ENCODE measurements around the gene PIGR.

Gene PIGR

DNA sequence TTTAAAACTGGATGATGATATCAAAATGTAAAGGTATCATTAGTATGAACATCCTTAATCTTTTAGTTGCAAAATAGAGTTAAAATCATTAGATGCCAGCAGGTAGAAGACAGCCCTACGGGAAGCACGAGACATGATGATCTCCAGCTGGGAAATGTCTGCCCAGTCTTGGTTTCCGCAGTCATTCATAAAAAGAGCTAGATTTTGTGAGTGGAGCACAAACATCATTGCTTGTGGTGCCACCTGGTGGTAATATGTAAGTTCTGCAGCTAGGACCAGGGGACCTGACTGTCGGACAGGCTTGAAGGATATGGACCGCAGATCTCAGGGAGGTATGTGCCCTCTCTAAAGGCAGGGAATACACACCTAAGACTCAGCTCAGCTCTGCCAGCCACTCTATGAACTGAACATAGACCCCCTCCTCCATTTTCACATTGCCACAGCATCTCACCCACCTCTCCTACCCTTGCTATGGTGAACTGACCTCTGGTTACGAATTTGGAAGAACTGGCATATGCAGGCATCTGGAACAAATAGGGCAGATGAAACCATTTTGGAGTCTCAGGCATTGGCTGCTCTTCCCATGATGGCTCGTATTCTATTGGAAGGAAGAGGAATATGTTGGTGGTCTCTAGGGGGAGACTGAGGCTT, 33.7 kb downstream of the PIGR start:
- peak in 42 of 56 donors; percentile 5 to 80 (median 36) for DNase-seq

GRCh38 chr1:206911064-206911663, 35.1 kb downstream of the PIGR start:
- peak in 1 of 56 donors; percentile 15 for DNase-seq

- no peak for DNase-seq
These were observed 36.4 kb downstream of the PIGR start for GRCh38 chr1:206909883-206910318.

DNA sequence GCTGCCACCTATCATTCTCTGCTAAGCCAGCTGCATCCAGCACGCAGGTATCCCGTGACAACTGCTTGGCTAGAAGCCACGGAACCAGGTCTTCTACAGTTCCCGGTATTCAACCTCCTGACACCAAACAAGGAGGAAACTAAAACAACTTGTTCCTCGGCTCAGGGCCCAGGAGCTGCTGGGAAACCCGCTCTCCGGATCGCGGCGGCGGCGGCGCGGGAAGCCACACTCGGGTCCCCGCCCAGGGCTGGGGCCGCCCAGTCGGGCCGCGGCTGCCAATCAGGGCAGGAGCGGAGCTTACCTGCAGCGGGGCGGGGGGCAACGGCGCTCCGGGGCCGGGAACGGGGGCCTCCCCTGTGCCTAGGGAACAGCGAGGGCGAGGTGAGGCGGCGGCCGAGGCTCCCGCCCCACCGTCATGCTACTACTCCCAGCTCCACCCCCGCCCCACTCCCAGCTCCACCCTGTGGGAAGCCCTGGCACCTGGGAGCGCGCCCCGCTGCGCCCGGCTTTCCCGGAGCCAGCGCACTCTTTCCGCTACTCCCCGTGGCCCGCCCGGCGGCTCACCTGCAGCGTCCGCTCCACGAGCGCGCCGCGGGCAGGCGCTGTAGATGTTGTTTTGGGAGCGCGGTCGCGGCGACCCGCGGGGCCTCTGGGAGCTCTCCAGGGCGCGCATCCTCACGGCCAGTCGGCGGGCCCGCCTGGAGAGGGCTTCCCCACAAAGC, 36.9 kb downstream of the PIGR start:
- peak in 3 of 56 donors; percentile 7 to 19 (median 16) for DNase-seq

DNA sequence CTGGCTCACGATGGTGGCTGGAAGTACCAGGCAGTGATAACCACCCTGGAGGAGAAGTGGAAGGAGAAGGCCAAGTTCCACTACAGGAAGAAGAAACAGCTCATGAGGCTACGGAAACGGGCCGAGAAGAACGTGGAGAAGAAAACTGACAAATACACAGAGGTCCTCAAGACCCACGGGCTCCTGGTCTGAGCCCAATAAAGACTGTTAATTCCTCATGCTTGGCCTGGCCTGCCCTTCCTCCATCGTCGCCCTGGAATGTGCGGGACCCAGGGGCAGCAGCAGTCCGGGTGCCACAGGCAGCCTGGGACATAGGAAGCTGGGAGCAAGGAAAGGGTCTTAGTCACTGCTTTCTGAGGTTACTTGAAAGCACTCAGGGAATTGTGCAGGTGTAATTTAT, 38.2 kb downstream of the PIGR start:
- no peak for DNase-seq

- no peak for DNase-seq
These were observed 38.8 kb downstream of the PIGR start for GRCh38 chr1:206907304-206907991.

DNA sequence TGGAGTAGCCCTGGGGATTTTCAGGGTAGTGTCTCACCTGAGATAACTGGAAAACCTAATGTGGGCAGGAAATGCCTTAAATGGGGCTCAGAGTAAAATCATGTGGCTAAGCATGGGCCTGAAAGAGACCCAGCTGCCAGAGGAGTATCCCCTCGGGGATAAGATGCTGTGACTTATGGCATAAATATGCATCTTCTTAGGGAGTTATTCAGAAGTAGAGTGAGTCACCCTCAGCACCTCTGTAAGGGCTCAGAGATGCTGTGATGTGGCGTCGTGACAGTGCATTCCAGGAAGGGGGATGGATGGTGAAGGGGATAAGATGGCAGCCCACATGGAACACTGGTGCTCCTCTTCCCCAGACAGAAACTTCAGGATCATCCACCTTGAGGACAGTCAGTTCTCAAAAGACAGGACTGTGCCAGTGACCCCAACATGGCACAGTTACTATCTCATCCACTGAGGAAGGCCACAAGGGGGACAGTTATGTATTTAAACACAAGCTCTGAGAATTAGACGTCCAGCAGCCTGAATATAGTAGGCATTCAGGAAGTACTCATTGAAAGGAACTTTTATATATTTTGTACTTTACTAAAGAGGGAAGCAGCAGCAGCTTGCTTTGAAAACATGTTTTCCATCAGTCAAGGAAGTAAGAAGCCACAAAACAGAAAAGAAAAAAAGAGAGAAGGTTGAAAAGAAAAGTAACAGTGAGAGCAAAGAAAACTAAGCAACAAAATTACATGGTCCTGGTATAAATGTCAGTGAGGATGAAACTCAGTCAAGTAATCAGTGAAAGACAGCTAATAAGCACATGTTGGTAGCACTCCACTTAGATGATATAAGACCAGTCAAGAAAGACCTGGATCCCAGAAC, 40.7 kb downstream of the PIGR start:
- no peak for DNase-seq

GRCh38 chr1:206904423-206905142, 41.7 kb downstream of the PIGR start:
- DNase-seq = no peak

GRCh38 chr1:206903687-206904086, 42.6 kb downstream of the PIGR start:
- no peak for DNase-seq

DNA sequence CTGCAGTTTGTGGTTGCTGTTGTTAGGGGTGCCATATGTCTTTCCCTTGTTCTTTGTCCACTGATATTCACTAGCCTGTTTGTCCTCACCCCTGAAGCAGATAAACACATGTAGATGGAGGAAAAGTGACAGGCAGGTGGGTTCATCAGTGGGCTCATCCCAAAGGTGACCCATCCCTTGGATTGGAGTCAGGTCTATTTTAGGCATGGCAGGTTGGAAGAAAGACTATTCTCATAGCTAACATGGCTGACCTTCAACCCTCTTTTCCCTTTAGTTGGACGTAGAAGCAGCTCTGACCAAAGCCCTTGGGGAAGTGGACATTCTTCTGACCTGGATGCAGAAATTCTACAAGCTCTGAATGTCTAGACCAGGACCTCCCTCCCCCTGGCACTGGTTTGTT, 43.6 kb downstream of the PIGR start:
- no peak for DNase-seq

DNA sequence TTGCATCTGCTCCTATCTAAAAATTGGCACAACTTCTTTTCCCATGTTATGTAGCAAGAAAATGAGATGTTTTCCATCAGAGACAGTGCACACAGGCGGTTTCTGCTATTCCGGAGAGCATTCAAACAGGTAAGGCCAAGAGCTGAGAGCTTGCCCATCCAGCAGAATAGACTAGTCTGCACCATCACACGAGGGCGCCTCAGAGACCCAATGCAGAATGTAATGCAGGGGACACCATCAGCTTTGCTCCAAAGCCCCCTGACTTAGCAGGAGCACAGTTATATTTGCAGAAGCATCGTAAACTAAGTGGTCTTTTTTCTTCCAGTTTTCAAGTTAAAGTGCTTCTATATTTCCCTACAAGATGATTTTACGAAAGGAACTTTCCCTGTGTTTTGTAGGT, 44.3 kb downstream of the PIGR start:
- no peak for DNase-seq

GRCh38 chr1:206900149-206900548, 46.1 kb downstream of the PIGR start:
- no peak for DNase-seq

- DNase-seq = no peak
These were observed 46.5 kb downstream of the PIGR start for GRCh38 chr1:206899717-206900116.

GRCh38 chr1:206898915-206899431, 47.3 kb downstream of the PIGR start:
- no peak for DNase-seq

DNA sequence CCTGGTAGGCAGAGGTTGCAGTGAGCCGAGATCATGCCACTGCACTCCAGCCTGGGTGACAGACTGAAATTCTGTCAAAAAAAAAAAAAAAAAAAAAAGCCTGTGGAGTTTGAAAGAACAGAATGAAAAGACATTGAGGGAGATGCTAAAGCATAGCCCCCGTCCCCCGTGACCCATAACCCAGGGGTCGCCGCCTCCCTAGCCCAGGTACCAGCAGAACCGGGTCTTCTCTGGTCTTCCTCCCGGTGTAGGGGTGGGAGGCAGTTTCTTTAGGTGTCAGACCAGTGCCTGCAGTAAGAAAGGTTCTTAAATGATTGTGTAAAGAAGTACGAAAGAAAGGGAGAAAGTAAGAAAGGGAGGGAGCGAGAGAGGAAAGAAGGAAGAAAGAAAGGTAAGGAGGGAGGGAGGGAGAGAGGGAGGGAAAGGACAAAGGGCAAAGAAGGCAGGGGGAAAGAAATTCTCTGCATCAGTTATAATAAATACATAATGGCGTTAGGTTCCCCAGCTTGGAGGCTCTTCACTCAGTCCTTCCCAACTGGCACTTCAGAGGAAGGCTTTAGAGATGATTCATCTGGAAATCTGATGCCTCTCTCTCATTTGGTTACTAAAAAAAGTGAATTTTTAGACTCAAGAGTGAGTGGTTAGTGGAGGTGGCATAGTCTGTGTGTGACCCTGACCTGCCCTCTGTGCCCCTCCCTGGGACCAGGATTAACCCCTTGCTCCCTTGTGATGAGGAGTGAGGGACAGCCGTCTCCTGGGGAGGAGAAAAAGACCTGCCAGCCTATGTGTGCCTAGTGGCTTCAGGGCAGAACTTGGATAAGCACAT, 48.0 kb downstream of the PIGR start:
- no peak for DNase-seq

DNA sequence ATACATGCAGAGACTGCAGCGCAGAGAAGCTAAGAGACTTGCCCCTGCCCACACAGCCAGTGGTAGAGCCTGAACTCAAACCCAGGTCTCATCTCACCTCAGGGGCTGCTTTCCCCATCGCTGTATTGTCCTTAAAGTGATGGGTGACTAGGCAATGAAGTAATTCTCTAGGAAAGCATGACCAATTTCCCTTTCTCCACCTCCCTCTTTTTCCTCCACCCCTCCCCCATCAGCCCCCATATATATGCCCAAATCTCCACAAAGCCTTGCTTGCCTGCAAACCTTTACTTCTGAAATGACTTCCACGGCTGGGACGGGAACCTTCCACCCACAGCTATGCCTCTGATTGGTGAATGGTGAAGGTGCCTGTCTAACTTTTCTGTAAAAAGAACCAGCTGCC, 49.1 kb downstream of the PIGR start, which contains the start of gene IL24:
Gene IL24, plus strand, starts transcription at position 269 of the 400 bp plus-strand sequence. CDS start 390 bp downstream, outside the sequence.
- no peak for DNase-seq

GRCh38 chr1:206896261-206896660, 50.0 kb downstream of the PIGR start:
- DNase-seq = no peak

- DNase-seq = no peak
These were observed 50.4 kb downstream of the PIGR start for GRCh38 chr1:206895837-206896242.

GRCh38 chr1:206895325-206895724, 50.9 kb downstream of the PIGR start:
- DNase-seq = no peak
